Measurements from ENCODE around the gene CKAP4.

The CKAP4 gene

DNA sequence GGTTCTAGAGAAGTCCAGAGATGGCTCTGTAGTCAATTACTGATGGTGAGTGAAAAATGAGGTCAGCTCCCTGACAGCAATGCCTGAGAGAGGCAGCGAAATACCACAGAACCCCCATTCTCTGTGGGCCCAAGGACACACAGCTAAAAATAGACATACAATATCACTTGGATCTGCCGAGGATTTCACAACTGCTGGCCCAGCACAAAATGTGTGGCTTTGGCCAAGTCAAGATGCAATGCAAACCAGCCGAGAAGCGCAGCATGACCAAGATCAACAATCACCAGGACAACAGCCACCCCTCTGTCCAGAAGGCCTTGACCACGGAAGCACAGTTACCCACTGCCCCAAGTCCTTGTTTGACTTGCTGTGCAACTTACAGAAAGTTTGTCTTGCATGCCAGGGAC is 52.2 kb downstream of the CKAP4 start:
- DNase-seq (ENCODE audit: low read depth in 2 of 2), result no peak

DNA sequence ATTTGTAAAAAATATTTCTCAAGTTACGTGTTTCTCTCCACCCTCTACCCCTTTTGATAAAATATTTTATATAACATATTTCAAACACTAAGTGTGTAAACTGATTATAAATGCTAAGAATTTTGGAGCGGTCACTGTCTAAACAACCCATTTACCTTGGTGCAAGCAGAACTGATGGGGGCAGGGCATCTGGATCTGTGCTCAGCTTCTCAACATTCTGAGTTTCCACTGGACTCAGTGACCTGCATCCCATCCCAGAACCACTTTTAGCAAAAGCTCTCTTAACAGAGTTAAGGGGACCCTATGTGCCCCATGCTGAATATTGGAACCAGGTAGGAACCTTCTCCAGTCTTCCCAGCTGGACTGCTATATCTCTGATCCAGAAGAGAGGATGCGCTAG is 53.5 kb downstream of the CKAP4 start:
- DNase-seq (ENCODE audit: low read depth in 2 of 2), result no peak

DNA sequence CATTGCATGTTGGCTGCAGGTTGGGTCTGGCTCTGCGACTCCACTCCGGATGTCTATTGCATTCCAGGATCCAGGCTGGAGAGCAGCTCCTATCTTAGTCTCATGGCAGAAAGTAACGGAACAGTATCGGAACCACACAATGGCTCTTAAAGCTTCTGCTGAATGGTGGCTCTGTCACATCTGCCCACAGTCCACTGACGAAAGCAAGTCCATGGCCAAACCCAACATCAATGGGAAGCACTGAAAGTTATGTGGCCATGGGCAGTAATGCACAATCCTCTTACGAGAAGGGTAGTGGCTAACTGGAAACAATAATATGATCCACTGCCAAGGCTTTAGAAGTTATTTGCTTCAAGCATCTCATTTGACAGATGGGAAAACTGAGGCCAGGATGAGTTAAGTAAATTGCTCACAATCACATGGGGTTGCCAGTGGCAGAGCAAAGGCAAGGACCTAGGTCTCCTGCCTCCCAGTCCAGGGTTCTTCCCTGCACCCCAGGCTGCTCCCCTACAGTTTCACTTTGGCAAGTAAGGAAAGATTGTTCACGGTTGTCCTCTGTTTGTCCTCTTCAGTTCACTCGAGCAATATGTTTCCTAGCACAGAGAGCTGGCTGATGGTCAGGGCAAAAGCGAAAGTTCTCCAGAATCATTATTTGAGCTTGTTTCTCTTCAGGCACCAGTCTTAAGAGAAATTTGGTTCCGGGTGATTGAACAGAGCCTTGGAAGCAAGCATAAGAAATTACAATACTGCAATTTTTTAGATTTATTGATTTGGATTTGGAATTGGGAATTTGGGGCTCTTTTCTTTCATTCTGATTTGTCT is 54.2 kb downstream of the CKAP4 start:
- DNase-seq (ENCODE audit: low read depth in 2 of 2), result no peak

DNA sequence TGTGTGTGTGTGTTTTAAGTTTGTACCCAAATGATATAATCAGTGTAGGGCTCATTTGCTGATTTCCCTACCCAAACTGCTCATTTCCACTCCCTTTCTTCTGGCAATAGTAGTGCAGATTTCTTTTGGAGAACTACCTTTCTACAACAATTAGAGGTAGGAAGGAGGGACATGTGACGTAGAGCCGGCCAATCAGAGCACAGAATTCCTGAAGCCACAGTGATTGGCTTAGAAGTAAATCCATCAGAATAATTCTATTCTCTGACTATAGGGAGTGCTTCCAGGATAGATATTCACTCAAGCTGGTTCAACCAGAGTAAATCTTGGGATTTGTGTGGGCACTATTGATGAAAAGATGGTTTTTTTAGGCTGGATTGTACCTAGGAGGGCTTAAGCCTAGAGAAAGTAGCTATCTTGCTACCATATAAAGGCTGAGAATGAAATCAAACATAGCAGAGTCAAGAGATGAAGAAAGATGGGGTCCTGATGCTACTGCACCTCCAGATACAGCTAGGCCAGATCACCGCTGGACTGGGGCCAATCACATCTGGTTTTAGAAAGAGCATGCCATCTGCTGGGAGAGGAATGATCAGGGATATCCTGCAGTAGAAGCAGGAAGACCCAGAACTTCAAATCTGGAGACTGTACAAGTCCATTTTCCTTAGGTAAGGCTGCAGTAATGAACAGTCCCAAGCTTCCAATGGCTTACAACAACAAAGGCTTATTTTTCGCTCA is 55.0 kb downstream of the CKAP4 start:
- no peak for DNase-seq (ENCODE audit: low read depth in 2 of 2)

DNA sequence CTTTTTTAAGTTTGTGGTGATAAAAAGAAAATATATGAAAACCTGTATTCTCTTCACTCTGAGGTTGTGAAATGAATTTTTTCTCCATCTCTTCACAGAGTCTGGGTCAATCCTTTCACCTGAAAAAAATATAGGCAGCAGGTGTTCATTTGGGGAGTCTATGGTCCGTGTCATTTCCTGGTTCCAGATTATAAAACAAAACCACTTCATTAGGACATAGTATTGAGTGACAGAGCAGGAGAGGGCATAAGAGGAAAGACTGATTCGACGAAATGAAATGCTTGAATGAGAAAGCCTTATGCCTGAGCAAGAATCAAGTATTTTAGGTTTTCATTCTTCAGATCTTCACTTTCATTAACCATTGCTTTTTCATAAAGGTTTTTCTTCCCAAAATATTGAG is 57.2 kb downstream of the CKAP4 start:
- DNase-seq (ENCODE audit: low read depth in 2 of 2), result no peak

DNA sequence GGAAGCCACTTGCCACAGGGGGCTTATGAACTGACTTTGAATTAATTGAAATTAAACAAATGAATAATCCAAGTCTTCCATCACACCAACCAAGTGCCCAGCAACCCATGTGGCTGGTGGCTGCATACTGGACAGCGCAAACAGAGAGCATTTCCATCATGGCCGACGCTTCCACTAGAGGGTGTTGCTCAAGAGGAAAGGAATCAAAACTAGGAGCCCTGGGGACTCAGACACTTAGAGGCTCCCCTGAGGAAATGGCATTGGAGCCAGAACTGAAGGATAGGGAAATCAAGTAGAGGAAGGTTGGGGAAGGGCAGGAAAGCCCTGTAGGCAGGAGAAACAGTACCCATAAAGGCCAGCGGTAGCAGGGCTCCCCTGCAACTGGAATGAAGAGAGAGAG is 58.5 kb downstream of the CKAP4 start:
- no peak for DNase-seq (ENCODE audit: low read depth in 2 of 2)

DNA sequence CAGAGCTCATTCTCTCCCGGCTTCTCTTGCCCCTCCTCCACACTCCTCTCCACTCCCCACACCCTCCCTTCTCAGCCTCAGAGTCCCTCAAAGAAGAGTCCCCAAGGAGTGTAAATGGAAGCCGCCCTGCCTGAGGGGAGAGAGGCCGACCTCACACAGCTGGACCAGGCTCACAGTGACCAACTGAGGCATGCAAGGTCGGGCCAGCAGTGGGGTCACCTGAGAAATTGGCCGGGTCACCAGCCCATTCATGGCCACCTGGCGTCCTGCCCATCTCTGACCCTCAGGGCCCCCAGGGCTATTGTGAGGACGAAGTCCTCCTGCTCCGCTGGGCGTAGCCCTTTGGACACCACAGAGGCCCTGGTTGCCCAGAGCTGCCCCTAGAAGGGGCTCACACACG is 59.6 kb downstream of the CKAP4 start:
- no peak for DNase-seq (ENCODE audit: low read depth in 2 of 2)
